HG03457 (cell line): ENCODE results near the gene ZNF439.
"Not testable (repeated sequence)": the region's sequence is repeated elsewhere in the genome, so short reads cannot be mapped to it uniquely, and the experiment has no call there.

Source experiments
- ATAC-seq: cut with Tn5 transposase; IDR thresholded peaks from one replicate; pipeline ENCODE4 v1.9.1; 2021; ENCODE audit warnings: moderate number of reproducible peaks; ENCODE audit not compliant: unreplicated experiment

Gene ZNF439

GRCh38 chr19:11848594-11849469, at the start of gene ZNF439:
Gene ZNF439 (plus strand): TSS chr19:11848726. CDS start chr19:11848868, 142 bp downstream.
- peak; percentile 69 for ATAC-seq

DNA sequence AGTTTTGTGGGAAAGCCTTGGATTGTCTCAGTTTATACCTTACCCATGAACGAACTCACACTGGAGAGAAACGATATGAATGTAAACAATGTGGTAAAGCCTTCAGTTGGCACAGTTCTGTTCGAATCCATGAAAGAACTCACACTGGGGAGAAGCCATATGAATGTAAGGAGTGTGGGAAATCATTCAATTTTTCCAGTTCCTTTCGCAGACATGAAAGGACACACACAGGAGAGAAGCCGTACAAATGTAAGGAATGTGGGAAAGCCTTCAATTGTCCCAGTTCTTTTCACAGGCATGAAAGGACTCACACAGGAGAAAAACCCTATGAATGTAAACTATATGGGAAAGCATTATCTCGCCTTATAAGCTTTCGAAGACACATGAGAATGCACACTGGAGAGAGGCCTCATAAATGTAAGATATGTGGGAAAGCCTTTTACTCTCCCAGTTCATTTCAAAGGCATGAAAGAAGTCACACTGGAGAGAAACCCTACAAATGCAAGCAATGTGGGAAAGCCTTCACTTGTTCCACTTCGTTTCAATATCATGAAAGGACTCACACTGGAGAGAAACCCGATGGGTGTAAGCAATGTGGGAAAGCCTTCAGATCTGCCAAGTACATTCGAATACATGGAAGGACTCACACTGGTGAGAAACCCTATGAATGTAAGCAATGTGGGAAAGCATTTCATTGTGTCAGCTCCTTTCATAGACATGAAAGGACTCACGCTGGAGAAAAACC, 42.0 kb upstream of the ZNF439 start:
- ATAC-seq, result no peak

DNA sequence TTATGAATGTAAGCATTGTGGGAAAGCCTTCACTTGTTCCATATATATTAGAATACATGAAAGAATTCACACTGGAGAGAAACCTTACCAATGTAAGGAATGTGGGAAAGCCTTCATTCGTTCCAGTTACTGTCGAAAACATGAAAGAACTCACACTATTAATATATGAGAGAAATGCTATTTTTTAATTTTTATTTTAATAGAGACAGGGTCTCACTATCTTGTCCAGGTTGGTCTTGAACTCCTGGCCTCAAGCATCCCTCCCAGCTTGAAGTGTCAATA, 41.5 kb upstream of the ZNF439 start:
- no peak for ATAC-seq

GRCh38 chr19:11813703-11814028, 34.9 kb upstream of the ZNF439 start:
- ATAC-seq, result no peak

DNA sequence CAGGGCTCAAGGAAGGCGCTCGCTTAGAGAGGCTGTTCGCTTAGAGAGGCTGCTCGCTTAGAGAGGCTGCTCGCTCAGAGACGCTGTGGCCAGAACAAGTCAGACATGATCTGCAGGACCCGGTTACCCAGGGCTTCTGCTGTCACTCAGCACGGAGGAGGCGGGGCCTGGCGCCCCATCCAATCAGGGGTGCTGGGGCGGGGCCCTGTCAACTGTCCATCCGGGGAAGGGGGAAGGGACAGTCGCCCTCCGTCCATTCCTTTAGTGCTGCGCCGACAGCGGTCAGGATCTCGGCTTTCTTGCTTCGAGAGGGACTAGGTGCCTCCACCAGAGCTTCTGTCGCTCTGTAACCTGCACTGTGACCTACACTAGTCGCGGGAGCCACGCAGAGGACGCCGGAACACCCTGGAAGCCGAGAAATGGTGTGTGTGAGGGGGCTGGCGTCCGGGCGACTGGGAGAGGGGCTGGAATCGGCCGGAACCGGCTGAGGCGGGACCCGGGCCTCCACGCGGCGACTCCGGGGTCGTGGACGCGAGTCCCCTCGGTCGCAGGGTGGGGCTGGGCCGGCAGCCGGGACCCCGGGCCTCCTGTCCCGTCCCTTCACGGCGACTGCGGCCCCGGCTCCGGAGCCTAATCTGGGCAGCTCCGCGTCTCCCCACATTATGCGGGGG, 34.4 kb upstream of the ZNF439 start, which contains the start of gene ZNF440:
Gene ZNF440 (plus strand): TSS at position 245 of the 671 bp plus-strand sequence. CDS start 175 bp downstream, at position 420.
- ATAC-seq, result peak; percentile 92

- no peak for ATAC-seq
These were observed 33.9 kb upstream of the ZNF439 start for GRCh38 chr19:11814700-11815035.

GRCh38 chr19:11821474-11822109, 26.9 kb upstream of the ZNF439 start:
- no peak for ATAC-seq

DNA sequence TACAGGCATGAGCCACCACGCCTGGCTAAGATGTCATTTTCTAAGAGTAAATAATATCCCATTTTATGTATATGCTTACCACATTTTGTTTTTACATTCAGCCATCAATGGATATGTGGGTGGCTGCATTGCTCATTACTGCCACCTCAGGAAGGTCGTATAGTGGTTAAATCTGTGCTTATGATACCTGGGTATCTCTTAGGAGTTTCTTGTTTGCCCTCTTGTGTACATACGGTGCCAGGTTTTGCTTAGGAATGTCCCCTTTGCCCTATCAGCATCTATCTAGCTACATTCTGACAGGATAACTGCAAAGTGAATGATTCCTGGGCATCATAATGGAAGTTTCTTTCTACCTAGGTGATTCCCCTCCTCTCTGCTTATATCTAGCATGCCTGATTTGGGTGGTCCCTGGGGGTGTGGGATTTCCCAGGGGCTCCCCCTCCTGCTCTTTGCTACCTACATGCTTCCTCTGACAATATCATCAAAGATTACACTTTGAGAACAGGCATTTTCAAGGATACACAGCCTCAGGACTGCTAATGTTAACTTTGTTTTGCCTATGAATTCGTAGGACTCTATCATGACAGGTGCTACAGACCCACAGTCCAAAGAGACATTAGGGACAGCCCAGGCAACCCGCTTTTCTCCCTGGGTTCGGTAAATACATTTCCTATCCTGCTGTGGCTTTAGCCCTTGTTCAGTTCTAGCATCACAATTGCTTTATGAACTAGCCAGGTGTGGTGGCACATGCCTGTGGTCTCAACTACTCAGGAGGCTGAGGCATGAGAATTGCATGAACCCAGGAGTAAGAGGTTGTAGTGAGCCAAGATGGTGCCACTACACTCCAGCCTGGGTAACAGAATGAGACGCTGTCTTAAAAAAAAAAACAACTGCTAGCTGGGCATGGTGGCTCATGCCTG, 19.3 kb upstream of the ZNF439 start:
- ATAC-seq, result not testable (repeated sequence)

GRCh38 chr19:11832253-11832912, 16.1 kb upstream of the ZNF439 start:
- no peak for ATAC-seq

GRCh38 chr19:11833541-11833940, 15.0 kb upstream of the ZNF439 start:
- ATAC-seq, result no peak

GRCh38 chr19:11835626-11836066, 12.9 kb upstream of the ZNF439 start:
- ATAC-seq, result not testable (repeated sequence)

DNA sequence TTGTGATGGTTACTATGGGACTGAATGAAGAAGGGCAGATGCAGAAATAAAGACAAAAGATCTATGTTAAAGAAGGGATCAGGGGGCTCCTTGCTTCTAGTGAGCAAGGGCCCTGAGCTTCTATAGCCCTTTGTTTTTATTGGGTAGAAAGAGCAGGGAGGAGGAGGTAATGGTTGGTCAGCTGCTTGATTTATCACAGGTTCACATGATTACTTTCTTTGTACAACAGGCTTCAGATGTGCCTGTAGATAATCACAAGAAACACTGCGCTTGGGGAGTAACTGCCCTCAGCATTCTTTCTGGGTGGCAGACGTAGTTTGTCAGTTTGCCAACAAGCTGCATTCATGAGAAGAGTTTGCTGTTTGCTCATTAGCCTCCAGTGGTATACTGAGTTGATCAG, 4.8 kb upstream of the ZNF439 start:
- no peak for ATAC-seq

DNA sequence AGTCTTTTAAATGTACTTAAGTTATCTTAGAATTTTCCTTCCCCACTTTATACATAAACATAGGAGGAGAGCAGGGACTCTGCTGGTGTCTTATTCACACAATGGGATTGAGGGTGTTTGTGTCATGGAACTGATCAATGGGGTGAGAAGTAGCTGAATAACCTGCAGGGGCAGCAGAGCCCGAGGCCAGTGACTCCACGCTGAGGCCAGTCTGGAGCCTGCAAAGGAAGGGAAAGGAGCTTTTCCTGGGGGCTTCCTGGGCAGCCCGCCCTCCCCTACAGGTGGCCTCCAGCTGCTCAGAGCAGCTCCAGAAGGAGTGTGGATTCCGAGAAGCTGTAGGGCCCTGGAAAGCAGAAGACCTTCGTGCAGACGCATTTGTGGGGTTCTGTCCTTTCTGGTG, 911 bp upstream of the ZNF439 start:
- not testable (repeated sequence) for ATAC-seq

- no peak for ATAC-seq
These were observed 329 bp upstream of the ZNF439 start for GRCh38 chr19:11848200-11848593.

- not testable (repeated sequence) for ATAC-seq
These were observed 1.8 kb downstream of the ZNF439 start for GRCh38 chr19:11850289-11850688.

DNA sequence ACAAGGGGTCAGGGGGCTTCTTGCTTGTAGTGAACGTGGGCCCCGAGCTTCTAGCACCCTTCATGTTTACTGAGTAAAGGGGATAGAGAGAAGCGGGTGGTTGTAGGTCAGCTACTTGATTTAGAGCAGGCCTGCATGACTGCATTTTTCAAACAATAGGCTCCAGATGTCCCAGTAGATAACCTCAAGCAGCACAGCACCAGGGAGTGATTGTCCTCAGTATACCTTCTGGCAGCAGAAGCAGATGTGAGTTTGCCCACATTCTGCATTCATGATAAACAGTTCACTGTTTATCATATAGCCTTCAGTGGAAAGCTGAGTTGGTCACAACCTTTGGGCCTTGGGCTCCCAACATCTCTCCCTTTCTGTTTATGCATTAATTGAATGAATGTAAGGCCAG, 4.8 kb downstream of the ZNF439 start:
- no peak for ATAC-seq

GRCh38 chr19:11856596-11857250, 8.2 kb downstream of the ZNF439 start:
- no peak for ATAC-seq

DNA sequence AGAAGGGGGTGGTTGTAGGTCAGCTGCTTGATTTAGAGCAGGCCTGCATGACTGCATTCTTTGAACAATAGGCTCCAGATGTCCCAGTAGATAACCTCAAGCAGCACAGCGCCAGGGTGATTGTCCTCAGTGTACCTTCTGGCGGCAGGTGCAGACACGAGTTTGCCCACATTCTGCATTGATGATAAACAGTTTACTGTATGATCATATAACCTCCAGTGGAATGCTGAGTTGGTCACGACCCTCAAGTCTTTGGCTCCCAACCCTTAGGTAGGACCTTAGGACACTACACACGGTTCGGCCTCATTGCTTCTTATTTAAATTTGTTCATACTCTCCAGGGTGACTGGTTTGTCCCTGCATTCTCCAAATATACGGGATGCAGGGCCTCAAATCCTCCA, 12.2 kb downstream of the ZNF439 start:
- ATAC-seq, result no peak

DNA sequence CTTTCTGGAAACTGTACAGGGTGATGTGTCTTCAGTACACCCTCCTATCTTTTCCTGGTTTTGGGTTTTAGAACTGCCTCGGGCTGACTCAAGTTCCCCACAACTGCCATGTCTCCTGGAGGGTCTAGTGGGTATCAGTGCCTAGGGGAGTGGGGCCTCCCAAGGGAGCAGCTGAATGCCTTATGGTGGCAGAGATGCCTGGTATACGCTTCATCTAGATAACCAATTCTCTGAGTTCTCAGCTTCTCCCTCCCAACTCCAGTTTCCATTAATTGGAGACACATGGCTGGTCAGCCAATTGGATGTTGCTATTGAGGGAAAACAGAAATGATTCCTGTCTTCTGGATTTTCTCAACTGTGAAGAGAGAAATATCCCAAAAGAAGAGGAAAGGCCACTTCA, 12.8 kb downstream of the ZNF439 start:
- no peak for ATAC-seq
